Measurements from ENCODE around the gene TRAPPC4.

- TF ChIP-seq CTCF (conservative IDR thresholded peaks at IDR 0.05; ENCODE audit: low read depth, low read length) (no peak), EZH2 (IDR thresholded peaks at IDR 0.05; ENCODE audit: borderline replicate concordance, low read depth, low read length, poor library complexity, severe bottlenecking) (no peak)
Observed at GRCh38 chr11:119000906-119001305, 17.7 kb upstream of the TRAPPC4 start.

Measured in A673 (cell line).